Heart right ventricle (tissue), 16 donors: ENCODE measurements around the gene KLF6. TPM values are rescaled to one million over a fixed set of nuclear protein-coding genes. Genes with fewer than 3 reads are reported as not detected.
A peak's percentile ranks its signal among the peaks of the same experiment; 100 is the strongest.

Experiments
- ATAC-seq, 8 donors: fragments of 200-7000 bp; cut with Tn5 transposase; one replicate each; pipeline ENCODE4 v1.9.1; 2020; ENCODE audit warnings: mild to moderate bottlenecking in 8 of 8, moderate library complexity in 8 of 8, moderate number of reproducible peaks in 1 of 8
- DNase-seq, 2 donors: peaks; one replicate each; pipeline ENCODE4 v3.0.0-alpha.2; 2020
- H3K27ac ChIP-seq, 10 donors: fragments of 200-600 bp; sonication (generic) in 2 of 10; one replicate each; pipeline versions ENCODE4 v1.5.0 to v1.8.0; 2020 to 2022; ENCODE audit warnings: mild to moderate bottlenecking in 3 of 10
- H3K27me3 ChIP-seq, 7 donors: fragments of 200-600 bp; one replicate each; pipeline ENCODE4 v1.8.0; 2021 to 2022; ENCODE audit warnings: mild to moderate bottlenecking in 2 of 7
- H3K36me3 ChIP-seq, 9 donors: fragments of 200-600 bp; sonication (generic) in 1 of 9; one replicate each; pipeline versions ENCODE4 v1.5.0 to v1.8.0; 2020 to 2022; ENCODE audit warnings: mild to moderate bottlenecking in 2 of 9
- H3K4me1 ChIP-seq, 9 donors: fragments of 200-600 bp; sonication (generic) in 1 of 9; one replicate each; pipeline versions ENCODE4 v1.5.0 to v1.8.0; 2020 to 2022; ENCODE audit warnings: mild to moderate bottlenecking in 4 of 9
- H3K4me3 ChIP-seq, 10 donors: fragments of 200-600 bp; sonication (generic) in 2 of 10; one replicate each; pipeline versions ENCODE4 v1.5.0 to v1.8.0; 2020 to 2022; ENCODE audit warnings: mild to moderate bottlenecking in 7 of 10, moderate library complexity in 2 of 10
- H3K9me3 ChIP-seq, 11 donors: fragments of 200-600 bp in 10 of 11; sonication (generic) in 2 of 11; one replicate each; pipeline versions ENCODE4 v1.5.0 to v1.8.0; 2013 to 2022; ENCODE audit warnings: mild to moderate bottlenecking in 2 of 11, control low read depth in 1 of 11, moderate library complexity in 1 of 11
- CTCF ChIP-seq, 9 donors: fragments of 200-600 bp; sonication (generic) in 2 of 9; IDR thresholded peaks; one replicate each; pipeline versions ENCODE4 v1.5.0 to v1.8.0; 2021 to 2022; ENCODE audit warnings: antibody characterized with exemption in 9 of 9, mild to moderate bottlenecking in 5 of 9, moderate library complexity in 1 of 9
- whole genome bisulfite sequencing, 2 donors: extraction: QIAGEN DNeasy Blood & Tissue Kit; methylation state at CpG; one replicate each; pipeline ENCODE4 v1.1.7; 2013; ENCODE audit warnings: inconsistent platforms in 1 of 2; 5-methylcytosine and 5-hydroxymethylcytosine counted together
- intact Hi-C, 10 donors: fragments of 100-400 bp; cut with DNase I; formaldehyde crosslinking; loops; one replicate each; pipeline versions ENCODE4 v1.11.1 to v1.14.2; 2022
- polyA plus RNA-seq, 2 donors: library from polyadenylated mRNA; stranded (reverse); fragments of 200-250 nt; gene quantifications; one replicate each; pipeline ENCODE4 v1.2.3, GENCODE V29; 2013
- total RNA-seq, 10 donors: library from RNA; stranded (reverse); fragmentation: NEBNext Ultra II Directional in 3 of 10; extraction: Animal tissue kit (Norgen Biotek cat#: 25700) in 3 of 10; gene quantifications; one replicate each; pipeline versions ENCODE4 v1.2.1 to v1.2.4, GENCODE V29; 2021 to 2023
- donor health status: Arrhythmogenic right ventricular cardiomyopathy.
- donor health status: ischemic (EF 13 %, LVEDD 7.1; RV severe dilation, severe dysfunction).
- donor health status: healthy with polysubstance abuse.
- donor health status: DM: no; HTN: yes; CAD: no.
- donor health status: DM: no; HTN: no; CAD: no.
- donor health status: ischemic (EF 25% LVEDD 6.9; RV normal size, moderate dysfunction).
- donor health status: ischemic (EF 25% LVEDD 5.7; RV mildly dilated, moderate dysfunction).
- donor health status: healthy.
- donor health status: DM: yes; HTN: yes; CAD: no.
- donor health status: Ischemic cardiomyopathy.
- donor health status: ischemic (EF 35%, LVEDD 5.7; RV mildly dilated, moderate dysfunction).
- donor health status: nonischemic (EF 11% LVEDD 7.7; RV severe dilation, severe dysfunction).
- donor health status: DM: yes; HTN: yes; CAD: no.
- donor health status: PGD.
- donor health status: ischemic (EF 29% LVEDD 5.4; RV normal size, mild dysfunction).
- donor health status: nonischemic (EF 23%, LVEDD 6.1; RV moderate dilation, normal function).

Gene KLF6
- total and polyA plus RNA-seq, 12 donors = 22.1 to 90.5 (median 52.0) TPM

GRCh38 chr10:3774018-3774813 is 10.8 kb downstream of the KLF6 start:
- 95 to 96% methylated on average over 17 of the region's 17 CpGs for whole genome bisulfite sequencing, 2 donors
- no peaks in the 10 kb centered on the region for H3K9me3 ChIP-seq
- H3K36me3 ChIP-seq = peaks cover 0 to 51% (median 29%) of the 10 kb centered on the region in 9 donors
- ATAC-seq (no peak), DNase-seq (no peak)
- no peaks in the 10 kb centered on the region for H3K27me3 ChIP-seq
- H3K27ac ChIP-seq = peak overlapping the region in 8 of 10 donors; percentile 64 to 100 (median 100)
- peaks cover 6 to 66% (median 44%) of the 10 kb centered on the region in 9 donors for H3K4me1 ChIP-seq
- intact Hi-C loops = loop anchor here in 1 of 10 donors (10.0 kb wide), 1 partner anchor 309 kb away; no protein-coding TSS in a partner anchor
- TF ChIP-seq CTCF (IDR thresholded peaks at IDR 0.05) = no peak
- H3K4me3 ChIP-seq = no peak overlapping the region

GRCh38 chr10:3773460-3774017 is 11.5 kb downstream of the KLF6 start:
- intact Hi-C loops = loop anchor here in 1 of 10 donors (10.0 kb wide), 1 partner anchor 309 kb away; no protein-coding TSS in a partner anchor

GRCh38 chr10:3772361-3773171 is 12.4 kb downstream of the KLF6 start:
- no peak for TF ChIP-seq CTCF (IDR thresholded peaks at IDR 0.05)

More at GRCh38 chr10:3773460-3774017, 11.5 kb downstream of the KLF6 start:
- 86 to 88% methylated on average over 10 of the region's 10 CpGs for WGBS, 2 donors
- no peak for ATAC-seq
- TF ChIP-seq CTCF (IDR thresholded peaks at IDR 0.05) = no peak
- Histone ChIP-seq H3K27ac (peak overlapping the region in 3 of 10 donors; percentile 100), H3K36me3 (peaks cover 0 to 44% (median 22%) of the 10 kb centered on the region in 9 donors), H3K4me1 (peaks cover 4 to 65% (median 38%) of the 10 kb centered on the region in 9 donors), H3K4me3 (no peak overlapping the region), H3K27me3 (no peaks in the 10 kb centered on the region), H3K9me3 (no peaks in the 10 kb centered on the region)
- no peak for DNase-seq

More at GRCh38 chr10:3772361-3773171, 12.4 kb downstream of the KLF6 start:
- Histone ChIP-seq H3K4me1 (peaks cover 4 to 55% (median 28%) of the 10 kb centered on the region in 9 donors), H3K4me3 (no peak overlapping the region), H3K27ac (no peak overlapping the region), H3K36me3 (peaks cover 0 to 35% (median 14%) of the 10 kb centered on the region in 9 donors), H3K9me3 (no peaks in the 10 kb centered on the region), H3K27me3 (no peaks in the 10 kb centered on the region)
- DNase-seq (no peak), ATAC-seq (no peak)
- intact Hi-C loops = loop anchor here in 1 of 10 donors (10.0 kb wide), 1 partner anchor 308 kb away; no protein-coding TSS in a partner anchor
- WGBS, 2 donors = 89 to 99% methylated on average over 10 of the region's 10 CpGs
